Measurements from ENCODE around the gene RFNG. TPM values are rescaled to one million over a fixed set of nuclear protein-coding genes. Genes with fewer than 3 reads are reported as not detected.

Gene RFNG
- total RNA-seq, 1 experiment from 2014 or later = 46.7 TPM

DNA sequence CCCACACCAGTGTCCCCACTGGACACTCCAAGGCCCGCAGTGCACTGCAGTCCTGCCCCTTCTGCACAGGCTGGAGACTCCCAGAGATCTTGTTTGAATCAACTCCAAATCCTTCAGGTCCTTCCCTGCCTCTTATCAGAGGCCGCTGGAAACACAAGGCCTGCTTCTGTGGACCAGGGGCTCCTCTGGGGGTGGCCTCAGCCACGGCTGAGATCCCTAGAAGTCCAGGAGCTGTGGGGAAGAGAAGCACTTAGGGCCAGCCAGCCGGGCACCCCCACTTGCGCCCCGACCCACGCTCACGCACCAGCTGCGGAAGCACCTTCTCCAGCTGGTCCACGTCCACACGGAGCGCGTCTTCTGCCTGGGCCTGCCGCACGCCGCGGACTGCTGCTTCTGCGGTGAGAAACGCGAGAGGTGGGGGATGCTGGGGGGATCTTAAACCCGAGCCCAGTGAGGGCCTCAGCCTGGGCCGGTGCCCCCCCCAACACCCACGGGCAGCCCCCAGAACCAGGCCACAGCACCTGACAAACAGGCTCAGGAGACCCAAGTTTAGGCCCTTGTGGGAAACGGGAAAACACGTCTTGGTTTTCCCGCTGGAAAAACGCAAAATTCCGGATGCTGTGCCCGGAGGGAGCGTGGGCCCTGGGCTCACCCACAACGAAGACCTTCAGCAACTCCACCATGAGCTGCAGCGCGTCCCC, 32.5 kb downstream of the RFNG start:
- H3K79me2 ChIP-seq (ENCODE audit: low read length) = peaks cover 35% of the 10 kb centered on the region
- H3K4me3 ChIP-seq (ENCODE audit: low read length) = no peak overlapping the region
- H4K20me1 ChIP-seq (ENCODE audit: low read length) = peaks cover 7% of the 10 kb centered on the region; the same call in 1 of the 2 replicates
- no peak for ATAC-seq
- H3K4me2 ChIP-seq (ENCODE audit: low read length) = no peak overlapping the region
- intact Hi-C loops (cut with micrococcal nuclease) = no loop called here
- no peaks in the 10 kb centered on the region for H3K9me2 ChIP-seq (replicated peaks; ENCODE audit: low read length)
- POLR2A ChIA-PET (ENCODE audit: unreplicated experiment) = no interaction called here
- H2AFZ ChIP-seq (ENCODE audit: low read length) = no peak overlapping the region
- no peaks in the 10 kb centered on the region for H3F3A ChIP-seq (ENCODE audit: low read length, unreplicated experiment)
- H3K36me3 ChIP-seq (ENCODE audit: low read depth, low read length) = no peaks in the 10 kb centered on the region; the same call in 1 of the 2 replicates
- CTCF ChIA-PET = interaction anchor here (0.6 to 4.8 kb wide), 2 partner anchors 15 to 59 kb away, joined by 3 to 40 read pairs; no protein-coding TSS in a partner anchor
- H3K4me1 ChIP-seq (ENCODE audit: insufficient read depth, low read length) = peaks cover 15% of the 10 kb centered on the region; the same call in 1 of the 2 replicates
- TF ChIP-seq, protein P1, sequence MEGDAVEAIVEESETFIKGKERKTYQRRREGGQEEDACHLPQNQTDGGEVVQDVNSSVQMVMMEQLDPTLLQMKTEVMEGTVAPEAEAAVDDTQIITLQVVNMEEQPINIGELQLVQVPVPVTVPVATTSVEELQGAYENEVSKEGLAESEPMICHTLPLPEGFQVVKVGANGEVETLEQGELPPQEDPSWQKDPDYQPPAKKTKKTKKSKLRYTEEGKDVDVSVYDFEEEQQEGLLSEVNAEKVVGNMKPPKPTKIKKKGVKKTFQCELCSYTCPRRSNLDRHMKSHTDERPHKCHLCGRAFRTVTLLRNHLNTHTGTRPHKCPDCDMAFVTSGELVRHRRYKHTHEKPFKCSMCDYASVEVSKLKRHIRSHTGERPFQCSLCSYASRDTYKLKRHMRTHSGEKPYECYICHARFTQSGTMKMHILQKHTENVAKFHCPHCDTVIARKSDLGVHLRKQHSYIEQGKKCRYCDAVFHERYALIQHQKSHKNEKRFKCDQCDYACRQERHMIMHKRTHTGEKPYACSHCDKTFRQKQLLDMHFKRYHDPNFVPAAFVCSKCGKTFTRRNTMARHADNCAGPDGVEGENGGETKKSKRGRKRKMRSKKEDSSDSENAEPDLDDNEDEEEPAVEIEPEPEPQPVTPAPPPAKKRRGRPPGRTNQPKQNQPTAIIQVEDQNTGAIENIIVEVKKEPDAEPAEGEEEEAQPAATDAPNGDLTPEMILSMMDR (conservative IDR thresholded peaks at IDR 0.05; ENCODE audit: low read depth, low read length) = no peak
- TF ChIP-seq EZH2 (IDR thresholded peaks at IDR 0.05; ENCODE audit: low read length, unreplicated experiment) = no peak
- no peak for TF ChIP-seq EZH2phosphoT487 (IDR thresholded peaks at IDR 0.05; ENCODE audit: borderline replicate concordance, low read length)
- H3K27ac ChIP-seq (ENCODE audit: low read length) = no peak overlapping the region
- DNase-seq = no peak
- no peaks in the 10 kb centered on the region for H3K9me3 ChIP-seq (ENCODE audit: low read length)
- no peaks in the 10 kb centered on the region for H3K27me3 ChIP-seq (ENCODE audit: low read length)
- TSS peak; percentile 33 for BruUV-seq (replicated peaks)
- H3K9ac ChIP-seq (ENCODE audit: low read length) = no peak overlapping the region

DNA sequence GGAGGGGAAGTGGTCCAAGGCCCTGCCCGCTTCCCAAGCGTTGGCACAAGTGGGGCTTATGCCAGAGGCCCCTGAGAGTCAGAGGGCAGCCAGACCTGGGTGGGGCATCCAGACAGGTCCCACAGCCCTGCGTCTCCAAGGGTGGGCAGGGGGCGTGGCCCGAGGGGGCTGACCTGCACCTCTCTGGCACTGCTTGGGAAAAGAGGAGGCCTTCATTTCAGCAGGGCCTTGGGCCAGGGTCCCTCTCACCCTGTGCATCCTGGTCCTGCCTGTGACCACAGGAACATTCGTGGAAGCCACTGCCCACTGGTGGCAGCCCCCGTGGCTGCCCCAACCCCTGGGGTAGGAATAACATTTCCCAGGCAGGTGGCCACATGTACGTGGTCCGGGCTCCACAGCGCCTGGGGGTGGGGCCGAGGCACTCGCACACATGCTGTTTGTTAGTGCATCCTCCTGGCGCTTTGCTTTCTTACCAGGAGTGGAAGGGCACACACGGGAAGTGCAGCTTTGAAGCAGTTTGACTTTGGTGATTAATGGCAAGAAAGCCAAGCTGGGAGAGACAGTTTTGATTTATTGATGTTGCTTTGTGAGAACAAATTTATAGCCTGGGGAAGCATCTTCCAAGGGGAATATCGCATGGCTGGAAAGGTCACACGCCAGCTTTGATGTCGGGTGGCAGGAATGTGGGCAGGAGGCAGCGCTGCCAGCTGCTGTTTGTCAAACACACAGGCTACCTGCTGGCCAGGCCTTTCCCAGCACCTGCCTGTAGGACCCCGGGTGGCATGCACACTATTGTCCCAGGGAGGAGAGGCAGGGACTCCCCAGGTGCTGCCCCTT, 33.2 kb downstream of the RFNG start:
- intact Hi-C loops (cut with micrococcal nuclease) = no loop called here
- Histone ChIP-seq H3K27ac (ENCODE audit: low read length) (no peak overlapping the region), H3K9ac (ENCODE audit: low read length) (no peak overlapping the region), H3K36me3 (ENCODE audit: low read depth, low read length) (no peaks in the 10 kb centered on the region; the same call in 1 of the 2 replicates), H3F3A (ENCODE audit: low read length, unreplicated experiment) (no peaks in the 10 kb centered on the region), H3K79me2 (ENCODE audit: low read length) (peaks cover 29% of the 10 kb centered on the region), H3K4me1 (ENCODE audit: insufficient read depth, low read length) (0 out of 2 replicates have a peak, but pooled peaks cover 12% of the 10 kb centered on the region), H4K20me1 (ENCODE audit: low read length) (peaks cover 7% of the 10 kb centered on the region; the same call in 1 of the 2 replicates), H3K4me3 (ENCODE audit: low read length) (no peak overlapping the region), H3K9me2 (replicated peaks; ENCODE audit: low read length) (no peaks in the 10 kb centered on the region), H3K9me3 (ENCODE audit: low read length) (no peaks in the 10 kb centered on the region), H3K27me3 (ENCODE audit: low read length) (no peaks in the 10 kb centered on the region), H2AFZ (ENCODE audit: low read length) (no peak overlapping the region), H3K4me2 (ENCODE audit: low read length) (no peak overlapping the region)
- ChIA-PET POLR2A (ENCODE audit: unreplicated experiment) (no interaction called here), CTCF (no interaction called here)
- ATAC-seq (no peak), DNase-seq (no peak)
- TF ChIP-seq EZH2phosphoT487 (IDR thresholded peaks at IDR 0.05; ENCODE audit: borderline replicate concordance, low read length) = no peak
- TF ChIP-seq, protein P1 (conservative IDR thresholded peaks at IDR 0.05; ENCODE audit: low read depth, low read length) = no peak
- no peak for TF ChIP-seq EZH2 (IDR thresholded peaks at IDR 0.05; ENCODE audit: low read length, unreplicated experiment)
- BruUV-seq (replicated peaks) = no TSS peak
